ENCODE results near the gene PRPF6. TPM values are rescaled to one million over a fixed set of nuclear protein-coding genes. Genes with fewer than 3 reads are reported as not detected.

The PRPF6 gene
- total RNA-seq, 1 experiment from 2014 or later = 24.2 TPM

- Histone ChIP-seq H3K4me1 (ENCODE audit: low read length) (peaks cover 63% of the 10 kb centered on the region), H3K27me3 (ENCODE audit: low read length) (no peaks in the 10 kb centered on the region), H3K4me3 (ENCODE audit: low read length) (no peak overlapping the region), H3K79me2 (ENCODE audit: low read length) (peaks cover 89% of the 10 kb centered on the region), H3K9me2 (replicated peaks; ENCODE audit: insufficient read depth, low read length) (no peaks in the 10 kb centered on the region), H3K4me2 (ENCODE audit: low read depth, low read length, poor library complexity, severe bottlenecking) (peak overlapping the region; percentile 51), H3K9me3 (ENCODE audit: low read length) (no peaks in the 10 kb centered on the region), H2AFZ (ENCODE audit: low read length) (no peak overlapping the region), H3K36me3 (ENCODE audit: insufficient read depth, low read length) (peaks cover 6% of the 10 kb centered on the region; the same call in 1 of the 2 replicates), H3K27ac (ENCODE audit: low read length) (peak overlapping the region; percentile 81), H3K9ac (ENCODE audit: low read length) (peak overlapping the region; percentile 43; the same call in 1 of the 2 replicates), H4K20me1 (ENCODE audit: insufficient read depth, low read depth, low read length) (peaks cover 74% of the 10 kb centered on the region)
- DNase-seq = no peak
Observed at GRCh38 chr20:63951398-63952209, 29.3 kb upstream of the PRPF6 start.

DNA sequence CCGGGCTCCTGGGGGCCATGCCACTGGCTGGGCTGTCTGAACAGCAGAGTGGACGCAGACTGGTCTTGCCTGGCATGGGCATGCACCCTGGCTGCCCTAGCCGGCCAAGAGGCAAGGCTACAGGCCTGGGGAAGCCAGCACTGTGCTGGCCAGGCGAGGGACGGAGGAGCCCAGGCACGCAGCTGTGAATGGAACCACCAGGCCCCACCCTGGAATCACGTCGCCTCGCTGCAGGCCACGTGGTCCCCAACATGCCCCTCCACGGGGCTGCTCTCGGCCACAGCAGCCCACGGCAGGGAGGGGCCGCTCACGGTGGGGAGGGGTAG lies 28.8 kb upstream of the PRPF6 start:
- peaks cover 73% of the 10 kb centered on the region for H4K20me1 ChIP-seq (ENCODE audit: insufficient read depth, low read depth, low read length)
- H3K36me3 ChIP-seq (ENCODE audit: insufficient read depth, low read length) = peaks cover 6% of the 10 kb centered on the region; the same call in 1 of the 2 replicates
- H3K4me2 ChIP-seq (ENCODE audit: low read depth, low read length, poor library complexity, severe bottlenecking) = peak overlapping the region; percentile 51
- H3K9ac ChIP-seq (ENCODE audit: low read length) = peak overlapping the region; percentile 43; the same call in 1 of the 2 replicates
- no peaks in the 10 kb centered on the region for H3K27me3 ChIP-seq (ENCODE audit: low read length)
- no peaks in the 10 kb centered on the region for H3K9me2 ChIP-seq (replicated peaks; ENCODE audit: insufficient read depth, low read length)
- H3K4me3 ChIP-seq (ENCODE audit: low read length) = no peak overlapping the region
- no peak for DNase-seq
- no peak overlapping the region for H2AFZ ChIP-seq (ENCODE audit: low read length)
- H3K27ac ChIP-seq (ENCODE audit: low read length) = peak overlapping the region; percentile 81
- peaks cover 69% of the 10 kb centered on the region for H3K4me1 ChIP-seq (ENCODE audit: low read length)
- H3K79me2 ChIP-seq (ENCODE audit: low read length) = peaks cover 84% of the 10 kb centered on the region
- no peaks in the 10 kb centered on the region for H3K9me3 ChIP-seq (ENCODE audit: low read length)

DNA sequence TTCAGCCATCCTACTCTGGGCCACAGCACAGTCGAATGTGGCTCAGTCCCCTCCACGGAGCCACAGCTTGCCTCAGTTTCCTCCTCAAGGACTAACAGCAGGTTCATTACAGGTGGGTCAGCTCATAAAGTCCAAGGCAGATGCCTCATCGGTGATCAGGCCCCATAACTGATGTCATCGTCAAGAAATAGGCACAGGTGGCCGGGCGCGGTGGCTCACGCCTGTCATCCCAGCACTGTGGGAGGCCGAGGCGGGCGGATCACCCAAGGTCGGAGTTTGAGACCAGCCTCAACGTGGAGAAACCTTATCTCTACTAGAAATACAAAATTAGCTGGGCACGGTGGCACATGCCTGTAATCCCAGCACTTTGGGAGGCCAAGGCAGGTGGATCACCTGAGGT lies 28.2 kb upstream of the PRPF6 start:
- Histone ChIP-seq H3K9ac (ENCODE audit: low read length) (no peak overlapping the region), H3K4me1 (ENCODE audit: low read length) (peaks cover 75% of the 10 kb centered on the region), H2AFZ (ENCODE audit: low read length) (no peak overlapping the region), H3K4me2 (ENCODE audit: low read depth, low read length, poor library complexity, severe bottlenecking) (no peak overlapping the region), H3K9me3 (ENCODE audit: low read length) (no peaks in the 10 kb centered on the region), H4K20me1 (ENCODE audit: insufficient read depth, low read depth, low read length) (peaks cover 67% of the 10 kb centered on the region), H3K27ac (ENCODE audit: low read length) (no peak overlapping the region), H3K9me2 (replicated peaks; ENCODE audit: insufficient read depth, low read length) (no peaks in the 10 kb centered on the region), H3K27me3 (ENCODE audit: low read length) (no peaks in the 10 kb centered on the region), H3K36me3 (ENCODE audit: insufficient read depth, low read length) (peaks cover 5% of the 10 kb centered on the region; the same call in 1 of the 2 replicates), H3K79me2 (ENCODE audit: low read length) (peaks cover 78% of the 10 kb centered on the region), H3K4me3 (ENCODE audit: low read length) (no peak overlapping the region)
- no peak for DNase-seq

GRCh38 chr20:63953764-63954429 lies 27.0 kb upstream of the PRPF6 start:
- H3K4me3 ChIP-seq (ENCODE audit: low read length) = peak overlapping the region; percentile 94; the same call in 1 of the 2 replicates
- H3K4me1 ChIP-seq (ENCODE audit: low read length) = peaks cover 82% of the 10 kb centered on the region
- DNase-seq = no peak

DNA sequence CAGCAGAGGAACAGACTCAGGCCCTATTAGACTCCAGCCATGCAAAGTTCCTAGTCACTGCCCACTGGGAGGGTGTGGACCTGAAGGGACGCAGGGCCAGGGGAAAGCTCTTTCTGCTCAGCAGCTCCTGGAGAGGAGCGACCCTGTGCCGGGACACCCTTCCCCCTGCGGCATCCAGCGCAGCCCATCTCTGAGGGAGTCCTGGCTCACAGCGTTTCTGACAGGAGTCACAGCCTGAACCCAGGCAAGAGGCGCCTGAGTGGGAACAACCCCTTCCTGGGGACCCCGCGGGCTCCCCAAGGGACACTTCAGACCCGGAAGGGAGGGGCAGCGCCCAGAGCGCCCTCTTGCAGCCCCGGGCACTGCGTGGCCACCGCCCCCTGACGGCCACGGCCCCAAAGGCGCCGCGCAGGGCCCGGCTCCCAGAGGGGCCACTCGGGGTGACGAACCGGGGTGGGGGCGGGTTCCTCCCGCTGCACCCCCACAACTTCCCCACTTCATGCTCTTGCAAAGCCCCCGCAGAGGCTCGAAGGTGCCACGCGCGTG lies 25.6 kb upstream of the PRPF6 start:
- no peaks in the 10 kb centered on the region for H3K9me2 ChIP-seq (replicated peaks; ENCODE audit: insufficient read depth, low read length)
- no peaks in the 10 kb centered on the region for H3K27me3 ChIP-seq (ENCODE audit: low read length)
- H3K4me1 ChIP-seq (ENCODE audit: low read length) = peaks cover 68% of the 10 kb centered on the region
- H4K20me1 ChIP-seq (ENCODE audit: insufficient read depth, low read depth, low read length) = peaks cover 43% of the 10 kb centered on the region; the same call in 1 of the 2 replicates
- no peak overlapping the region for H2AFZ ChIP-seq (ENCODE audit: low read length)
- H3K27ac ChIP-seq (ENCODE audit: low read length) = peak overlapping the region; percentile 81
- DNase-seq = peak; percentile 84
- H3K36me3 ChIP-seq (ENCODE audit: insufficient read depth, low read length) = no peaks in the 10 kb centered on the region
- H3K4me2 ChIP-seq (ENCODE audit: low read depth, low read length, poor library complexity, severe bottlenecking) = peak overlapping the region; percentile 81
- H3K9ac ChIP-seq (ENCODE audit: low read length) = peak overlapping the region; percentile 99
- peak overlapping the region; percentile 94 for H3K4me3 ChIP-seq (ENCODE audit: low read length)
- peaks cover 54% of the 10 kb centered on the region for H3K79me2 ChIP-seq (ENCODE audit: low read length)
- H3K9me3 ChIP-seq (ENCODE audit: low read length) = no peaks in the 10 kb centered on the region

More at GRCh38 chr20:63953764-63954429, 27.0 kb upstream of the PRPF6 start:
- H3K27me3 ChIP-seq (ENCODE audit: low read length) = no peaks in the 10 kb centered on the region
- peaks cover 67% of the 10 kb centered on the region for H3K79me2 ChIP-seq (ENCODE audit: low read length)
- H3K9me2 ChIP-seq (replicated peaks; ENCODE audit: insufficient read depth, low read length) = no peaks in the 10 kb centered on the region
- H2AFZ ChIP-seq (ENCODE audit: low read length) = no peak overlapping the region
- H3K9me3 ChIP-seq (ENCODE audit: low read length) = no peaks in the 10 kb centered on the region
- peaks cover 56% of the 10 kb centered on the region for H4K20me1 ChIP-seq (ENCODE audit: insufficient read depth, low read depth, low read length)
- H3K9ac ChIP-seq (ENCODE audit: low read length) = peak overlapping the region; percentile 99
- peak overlapping the region; percentile 81 for H3K4me2 ChIP-seq (ENCODE audit: low read depth, low read length, poor library complexity, severe bottlenecking)
- H3K36me3 ChIP-seq (ENCODE audit: insufficient read depth, low read length) = no peaks in the 10 kb centered on the region
- H3K27ac ChIP-seq (ENCODE audit: low read length) = no peak overlapping the region

GRCh38 chr20:63955827-63956663 lies 24.9 kb upstream of the PRPF6 start, which contains the start of gene UCKL1:
Gene UCKL1 (minus strand): TSS chr20:63956416. CDS start chr20:63956372, 44 bp downstream.
- H3K36me3 ChIP-seq (ENCODE audit: insufficient read depth, low read length) = no peaks in the 10 kb centered on the region
- no peaks in the 10 kb centered on the region for H3K9me3 ChIP-seq (ENCODE audit: low read length)
- DNase-seq = peak; percentile 94
- H4K20me1 ChIP-seq (ENCODE audit: insufficient read depth, low read depth, low read length) = peaks cover 36% of the 10 kb centered on the region; the same call in 1 of the 2 replicates
- H3K4me2 ChIP-seq (ENCODE audit: low read depth, low read length, poor library complexity, severe bottlenecking) = peak within 1 kb of the TSS; percentile 97
- H3K9ac ChIP-seq (ENCODE audit: low read length) = peak within 1 kb of the TSS; percentile 99
- peak within 1 kb of the TSS; percentile 81 for H3K27ac ChIP-seq (ENCODE audit: low read length)
- H3K27me3 ChIP-seq (ENCODE audit: low read length) = no peaks in the 10 kb centered on the region
- H3K4me3 ChIP-seq (ENCODE audit: low read length) = peak within 1 kb of the TSS; percentile 94
- H2AFZ ChIP-seq (ENCODE audit: low read length) = peak within 1 kb of the TSS; percentile 63; the same call in 1 of the 2 replicates
- peaks cover 47% of the 10 kb centered on the region for H3K79me2 ChIP-seq (ENCODE audit: low read length)
- peaks cover 61% of the 10 kb centered on the region for H3K4me1 ChIP-seq (ENCODE audit: low read length)
- no peaks in the 10 kb centered on the region for H3K9me2 ChIP-seq (replicated peaks; ENCODE audit: insufficient read depth, low read length)

GRCh38 chr20:63956664-63957003 lies 24.3 kb upstream of the PRPF6 start:
- peaks cover 55% of the 10 kb centered on the region for H3K4me1 ChIP-seq (ENCODE audit: low read length)
- peak overlapping the region; percentile 72 for H3K4me3 ChIP-seq (ENCODE audit: low read length)
- H3K79me2 ChIP-seq (ENCODE audit: low read length) = peaks cover 41% of the 10 kb centered on the region
- no peaks in the 10 kb centered on the region for H3K27me3 ChIP-seq (ENCODE audit: low read length)
- H4K20me1 ChIP-seq (ENCODE audit: insufficient read depth, low read depth, low read length) = peaks cover 31% of the 10 kb centered on the region; the same call in 1 of the 2 replicates
- DNase-seq = no peak
- no peaks in the 10 kb centered on the region for H3K36me3 ChIP-seq (ENCODE audit: insufficient read depth, low read length)
- H3K27ac ChIP-seq (ENCODE audit: low read length) = peak overlapping the region; percentile 59
- H3K9ac ChIP-seq (ENCODE audit: low read length) = peak overlapping the region; percentile 74
- H3K4me2 ChIP-seq (ENCODE audit: low read depth, low read length, poor library complexity, severe bottlenecking) = peak overlapping the region; percentile 97
- H2AFZ ChIP-seq (ENCODE audit: low read length) = 0 out of 2 replicates have a peak overlapping the region, but pooled peaks have one; percentile 63
- no peaks in the 10 kb centered on the region for H3K9me3 ChIP-seq (ENCODE audit: low read length)
- H3K9me2 ChIP-seq (replicated peaks; ENCODE audit: insufficient read depth, low read length) = no peaks in the 10 kb centered on the region
